K562 (cell line): ENCODE measurements around the gene SERINC3. TPM values are rescaled to one million over a fixed set of nuclear protein-coding genes. Genes with fewer than 3 reads are reported as not detected.

ENCODE experiments used
- CREB1 ChIP-seq, 2 experiments: sonication (generic) in 1 of 2; formaldehyde crosslinking in 1 of 2; IDR thresholded peaks; 2 replicates each; pipeline versions ENCODE4 v1.6.1 to v1.8.0; 2012 to 2022; ENCODE audit warnings: inconsistent platforms in 1 of 2, mild to moderate bottlenecking in 1 of 2, missing genetic modification reagents in 1 of 2, moderate library complexity in 1 of 2
- KAT7 ChIP-seq: sonication (generic); formaldehyde crosslinking; IDR thresholded peaks from 2 replicates; pipeline ENCODE4 v1.8.0; 2022; ENCODE audit warnings: missing genetic modification reagents, mild to moderate bottlenecking, borderline replicate concordance
- NFRKB ChIP-seq: fragments of 450-650 bp; IDR thresholded peaks from 2 replicates; pipeline ENCODE4 v1.6.1; 2016; ENCODE audit warnings: low read depth
- PBX2 ChIP-seq, 2 experiments: IDR thresholded peaks in 1 of 2; conservative IDR thresholded peaks in 1 of 2; 2 replicates each; pipeline ENCODE4 v1.6.1; 2016; ENCODE audit warnings: low read depth in 2 of 2, mild to moderate bottlenecking in 1 of 2, missing compliant biosample characterization in 1 of 2, missing genetic modification characterization in 1 of 2, moderate library complexity in 1 of 2
- RBM15 ChIP-seq: fragments of 200-400 bp; formaldehyde crosslinking; IDR thresholded peaks from 2 replicates; pipeline ENCODE4 v1.6.1; 2018; ENCODE audit warnings: mild to moderate bottlenecking, low read length, moderate library complexity; ENCODE audit not compliant: insufficient read depth
- SRSF3 ChIP-seq: fragments of 200-400 bp; formaldehyde crosslinking; IDR thresholded peaks from 2 replicates; pipeline ENCODE4 v1.6.1; 2016; ENCODE audit warnings: mild to moderate bottlenecking, low read length, moderate library complexity; ENCODE audit not compliant: insufficient read depth
- TAF7 ChIP-seq: fragments of 450-650 bp; IDR thresholded peaks from 2 replicates; pipeline ENCODE4 v1.6.1; 2016; ENCODE audit warnings: missing genetic modification characterization, missing compliant biosample characterization
- XRCC4 ChIP-seq: IDR thresholded peaks from one replicate; pipeline ENCODE4 v1.6.1; 2011; ENCODE audit not compliant: insufficient read depth, insufficient read length; ENCODE audit errors: extremely low read depth
- ZNF644 ChIP-seq: fragments of 200-800 bp; sonication (Bioruptor generic); IDR thresholded peaks from 2 replicates; pipeline ENCODE4 v1.6.1; 2016; ENCODE audit warnings: low read depth, missing genetic modification characterization, missing compliant biosample characterization
- polyA plus RNA-seq, 8 experiments: library from polyadenylated mRNA; depleted of rRNA in 4 of 8; stranded (reverse) in 5 of 8; unstranded in 3 of 8; fragments of >200 nt; fragmentation: Nextera tagmentation in 2 of 8; fragmentation: Illumina TruSeq in 1 of 8; extraction: Ambion mirVana in 2 of 8; extraction: Trizol in 1 of 8; gene quantifications; 2 replicates each; pipeline versions ENCODE4 v1.2.1 to v1.2.3, GENCODE V29; 2011 to 2014; ENCODE audit warnings: inconsistent platforms in 1 of 8, missing spikeins in 1 of 8
- total RNA-seq, 7 experiments: library from RNA; depleted of rRNA in 6 of 7; stranded (reverse); fragments of >200 nt in 6 of 7; fragmentation: Illumina TruSeq in 2 of 7; extraction: Trizol in 2 of 7; gene quantifications; 2 replicates each; pipeline versions ENCODE4 v1.2.1 to v1.2.3, GENCODE V29; 2011 to 2021; ENCODE audit warnings: low replicate concordance in 1 of 7
- TF ChIP-seq, protein P1 (sequence below), 2 experiments: fragments of 450-650 bp in 1 of 2; sonication (generic) in 1 of 2; formaldehyde crosslinking in 1 of 2; IDR thresholded peaks; 2 replicates each; pipeline versions ENCODE4 v1.7.1 to v1.9.0; 2016 to 2022; ENCODE audit warnings: inconsistent platforms in 1 of 2, mild to moderate bottlenecking in 1 of 2, missing genetic modification reagents in 1 of 2
- TF ChIP-seq, protein P2 (sequence below): IDR thresholded peaks from 2 replicates; pipeline ENCODE4 v1.6.1; 2012; ENCODE audit warnings: low read depth, low read length, improper control_type of control experiment, borderline replicate concordance

Gene SERINC3
- total and polyA plus RNA-seq, 9 of the 15 experiments (the other 6 are each of a cell fraction or from before 2014, with no cell fraction given), result 24.7 to 107 (median 48.8) TPM

GRCh38 chr20:44475694-44476560, 45.9 kb downstream of the SERINC3 start, which contains the start of gene TTPAL (continued):
- TF ChIP-seq KAT7 (CRISPR knock-in tag) (0 out of 2 replicates have a peak, but pooled peaks have one; percentile 74), ZNF644 (no peak), XRCC4 (no peak), TAF7 (tag) (no peak), PBX2 (CRISPR knock-in tag; IDR thresholded peaks at IDR 0.05; ENCODE audit: low read depth) (no peak), PBX2 (tag; conservative IDR thresholded peaks at IDR 0.05; ENCODE audit: low read depth) (no peak), CREB1 (IDR thresholded peaks at IDR 0.05) (peak; percentile 86), CREB1 (CRISPR knock-in tag; IDR thresholded peaks at IDR 0.05) (peak; percentile 93), SRSF3 (no peak), NFRKB (no peak), RBM15 (no peak)
- TF ChIP-seq, protein P1, sequence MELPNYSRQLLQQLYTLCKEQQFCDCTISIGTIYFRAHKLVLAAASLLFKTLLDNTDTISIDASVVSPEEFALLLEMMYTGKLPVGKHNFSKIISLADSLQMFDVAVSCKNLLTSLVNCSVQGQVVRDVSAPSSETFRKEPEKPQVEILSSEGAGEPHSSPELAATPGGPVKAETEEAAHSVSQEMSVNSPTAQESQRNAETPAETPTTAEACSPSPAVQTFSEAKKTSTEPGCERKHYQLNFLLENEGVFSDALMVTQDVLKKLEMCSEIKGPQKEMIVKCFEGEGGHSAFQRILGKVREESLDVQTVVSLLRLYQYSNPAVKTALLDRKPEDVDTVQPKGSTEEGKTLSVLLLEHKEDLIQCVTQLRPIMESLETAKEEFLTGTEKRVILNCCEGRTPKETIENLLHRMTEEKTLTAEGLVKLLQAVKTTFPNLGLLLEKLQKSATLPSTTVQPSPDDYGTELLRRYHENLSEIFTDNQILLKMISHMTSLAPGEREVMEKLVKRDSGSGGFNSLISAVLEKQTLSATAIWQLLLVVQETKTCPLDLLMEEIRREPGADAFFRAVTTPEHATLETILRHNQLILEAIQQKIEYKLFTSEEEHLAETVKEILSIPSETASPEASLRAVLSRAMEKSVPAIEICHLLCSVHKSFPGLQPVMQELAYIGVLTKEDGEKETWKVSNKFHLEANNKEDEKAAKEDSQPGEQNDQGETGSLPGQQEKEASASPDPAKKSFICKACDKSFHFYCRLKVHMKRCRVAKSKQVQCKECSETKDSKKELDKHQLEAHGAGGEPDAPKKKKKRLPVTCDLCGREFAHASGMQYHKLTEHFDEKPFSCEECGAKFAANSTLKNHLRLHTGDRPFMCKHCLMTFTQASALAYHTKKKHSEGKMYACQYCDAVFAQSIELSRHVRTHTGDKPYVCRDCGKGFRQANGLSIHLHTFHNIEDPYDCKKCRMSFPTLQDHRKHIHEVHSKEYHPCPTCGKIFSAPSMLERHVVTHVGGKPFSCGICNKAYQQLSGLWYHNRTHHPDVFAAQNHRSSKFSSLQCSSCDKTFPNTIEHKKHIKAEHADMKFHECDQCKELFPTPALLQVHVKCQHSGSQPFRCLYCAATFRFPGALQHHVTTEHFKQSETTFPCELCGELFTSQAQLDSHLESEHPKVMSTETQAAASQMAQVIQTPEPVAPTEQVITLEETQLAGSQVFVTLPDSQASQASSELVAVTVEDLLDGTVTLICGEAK (IDR thresholded peaks at IDR 0.05), result peak; percentile 91
- TF ChIP-seq, protein P1 (CRISPR knock-in tag; IDR thresholded peaks at IDR 0.05), result no peak
- TF ChIP-seq, protein P2, sequence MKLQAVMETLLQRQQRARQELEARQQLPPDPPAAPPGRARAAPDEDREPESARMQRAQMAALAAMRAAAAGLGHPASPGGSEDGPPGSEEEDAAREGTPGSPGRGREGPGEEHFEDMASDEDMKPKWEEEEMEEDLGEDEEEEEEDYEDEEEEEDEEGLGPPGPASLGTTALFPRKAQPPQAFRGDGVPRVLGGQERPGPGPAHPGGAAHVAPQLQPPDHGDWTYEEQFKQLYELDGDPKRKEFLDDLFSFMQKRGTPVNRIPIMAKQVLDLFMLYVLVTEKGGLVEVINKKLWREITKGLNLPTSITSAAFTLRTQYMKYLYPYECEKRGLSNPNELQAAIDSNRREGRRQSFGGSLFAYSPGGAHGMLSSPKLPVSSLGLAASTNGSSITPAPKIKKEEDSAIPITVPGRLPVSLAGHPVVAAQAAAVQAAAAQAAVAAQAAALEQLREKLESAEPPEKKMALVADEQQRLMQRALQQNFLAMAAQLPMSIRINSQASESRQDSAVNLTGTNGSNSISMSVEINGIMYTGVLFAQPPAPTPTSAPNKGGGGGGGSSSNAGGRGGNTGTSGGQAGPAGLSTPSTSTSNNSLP, result no peak
